Effector memory CD8-positive, alpha-beta T cell (primary cell): ENCODE data around the gene NAA20.
A peak's percentile ranks its signal among the peaks of the same experiment; 100 is the strongest.

ENCODE experiments used
- ATAC-seq: fragments of 150-1000 bp; cut with Tn5 transposase; replicated peaks from 2 replicates; pipeline ENCODE4 v1.10.0; 2021; ENCODE audit warnings: mild to moderate bottlenecking, moderate library complexity
- DNase-seq, 3 experiments: peaks; one replicate each; pipeline ENCODE4 v3.0.0; 2021
- H3K27ac Mint-ChIP-seq, 2 donors: one replicate each; pipeline ENCODE4 v1.8.0; 2022; ENCODE audit warnings: mild to moderate bottlenecking in 2 of 2, mixed read lengths in 2 of 2, moderate library complexity in 2 of 2
- H3K27me3 Mint-ChIP-seq, 2 donors: one replicate each; pipeline ENCODE4 v1.8.0; 2022; ENCODE audit warnings: mixed read lengths in 2 of 2
- H3K36me3 Mint-ChIP-seq: one replicate; pipeline ENCODE4 v1.8.0; 2022; ENCODE audit warnings: mild to moderate bottlenecking, moderate library complexity, mixed read lengths; ENCODE audit not compliant: insufficient read depth
- H3K4me1 Mint-ChIP-seq, 2 donors: one replicate each; pipeline ENCODE4 v1.8.0; 2022; ENCODE audit warnings: low read depth in 2 of 2, mixed read lengths in 2 of 2
- H3K4me3 Mint-ChIP-seq, 2 donors: one replicate each; pipeline ENCODE4 v1.8.0; 2022; ENCODE audit warnings: mild to moderate bottlenecking in 2 of 2, mixed read lengths in 2 of 2, moderate library complexity in 2 of 2
- H3K9me3 Mint-ChIP-seq, 2 donors: one replicate each; pipeline ENCODE4 v1.8.0; 2022; ENCODE audit warnings: mixed read lengths in 2 of 2

NAA20 gene

GRCh38 chr20:20017844-20018185 is 653 bp downstream of the NAA20 start:
- peak overlapping the region; percentile 96 for H3K27ac Mint-ChIP-seq
- H3K4me3 Mint-ChIP-seq: peak overlapping the region; percentile 92 to 93
- H3K36me3 Mint-ChIP-seq: peaks cover 15% of the 10 kb centered on the region
- DNase-seq (no peak), ATAC-seq (peak; percentile 17)
- H3K9me3 Mint-ChIP-seq: no peaks in the 10 kb centered on the region
- H3K4me1 Mint-ChIP-seq: peaks cover 36 to 44% of the 10 kb centered on the region in 2 donors
- H3K27me3 Mint-ChIP-seq: no peaks in the 10 kb centered on the region

- H3K4me1 Mint-ChIP-seq: peaks cover 36 to 44% of the 10 kb centered on the region in 2 donors
- H3K27ac Mint-ChIP-seq: peak overlapping the region; percentile 96
- peak overlapping the region; percentile 92 to 93 for H3K4me3 Mint-ChIP-seq
- ATAC-seq (no peak), DNase-seq (no peak)
- peaks cover 15% of the 10 kb centered on the region for H3K36me3 Mint-ChIP-seq
- H3K9me3 Mint-ChIP-seq: no peaks in the 10 kb centered on the region
- H3K27me3 Mint-ChIP-seq: no peaks in the 10 kb centered on the region
These were observed 1.2 kb downstream of the NAA20 start for GRCh38 chr20:20018366-20018765.

GRCh38 chr20:20019123-20019522 is 2.0 kb downstream of the NAA20 start:
- H3K36me3 Mint-ChIP-seq: peaks cover 21% of the 10 kb centered on the region
- ATAC-seq (no peak), DNase-seq (no peak)
- H3K4me1 Mint-ChIP-seq: peaks cover 36 to 44% of the 10 kb centered on the region in 2 donors
- no peaks in the 10 kb centered on the region for H3K27me3 Mint-ChIP-seq
- H3K4me3 Mint-ChIP-seq: peak overlapping the region; percentile 41 to 93
- H3K27ac Mint-ChIP-seq: peak overlapping the region; percentile 69 to 96
- H3K9me3 Mint-ChIP-seq: no peaks in the 10 kb centered on the region

- Mint-ChIP-seq H3K27me3 (no peaks in the 10 kb centered on the region), H3K4me3 (no peak overlapping the region), H3K9me3 (no peaks in the 10 kb centered on the region), H3K4me1 (peaks cover 41 to 49% of the 10 kb centered on the region in 2 donors), H3K27ac (peak overlapping the region; percentile 69 to 88), H3K36me3 (peaks cover 25% of the 10 kb centered on the region)
- ATAC-seq (no peak), DNase-seq (no peak)
These were observed 3.7 kb downstream of the NAA20 start for GRCh38 chr20:20020908-20021307.

GRCh38 chr20:20021835-20022234 is 4.7 kb downstream of the NAA20 start:
- Mint-ChIP-seq H3K27ac (peak overlapping the region; percentile 29 to 69), H3K4me1 (peaks cover 39 to 47% of the 10 kb centered on the region in 2 donors), H3K27me3 (no peaks in the 10 kb centered on the region), H3K4me3 (no peak overlapping the region), H3K36me3 (peaks cover 24% of the 10 kb centered on the region), H3K9me3 (no peaks in the 10 kb centered on the region)
- DNase-seq (no peak), ATAC-seq (no peak)

- no peak for DNase-seq
- Mint-ChIP-seq H3K27me3 (no peaks in the 10 kb centered on the region), H3K9me3 (no peaks in the 10 kb centered on the region), H3K4me3 (no peak overlapping the region), H3K27ac (peak overlapping the region in 1 of 2 donors; percentile 29), H3K36me3 (peaks cover 26% of the 10 kb centered on the region), H3K4me1 (peaks cover 35 to 44% of the 10 kb centered on the region in 2 donors)
- no peak for ATAC-seq
These were observed 5.3 kb downstream of the NAA20 start for GRCh38 chr20:20022498-20022897.

GRCh38 chr20:20023395-20023794 is 6.2 kb downstream of the NAA20 start:
- Mint-ChIP-seq H3K4me1 (peaks cover 26 to 36% of the 10 kb centered on the region in 2 donors), H3K36me3 (peaks cover 27% of the 10 kb centered on the region), H3K4me3 (no peak overlapping the region), H3K9me3 (no peaks in the 10 kb centered on the region), H3K27me3 (no peaks in the 10 kb centered on the region), H3K27ac (peak overlapping the region in 1 of 2 donors; percentile 38)
- ATAC-seq (no peak), DNase-seq (no peak)

- Mint-ChIP-seq H3K36me3 (peaks cover 29% of the 10 kb centered on the region), H3K4me1 (peaks cover 18 to 23% of the 10 kb centered on the region in 2 donors), H3K4me3 (no peak overlapping the region), H3K9me3 (no peaks in the 10 kb centered on the region), H3K27ac (peak overlapping the region; percentile 27 to 59), H3K27me3 (no peaks in the 10 kb centered on the region)
- ATAC-seq (no peak), DNase-seq (no peak)
These were observed 7.8 kb downstream of the NAA20 start for GRCh38 chr20:20024942-20025341.

- Mint-ChIP-seq H3K4me3 (no peak overlapping the region), H3K27me3 (no peaks in the 10 kb centered on the region), H3K9me3 (no peaks in the 10 kb centered on the region), H3K36me3 (peaks cover 30% of the 10 kb centered on the region), H3K27ac (peak overlapping the region in 1 of 2 donors; percentile 19), H3K4me1 (peaks cover 5 to 7% of the 10 kb centered on the region in 2 donors)
- ATAC-seq: no peak
- DNase-seq: no peak
These were observed 10.1 kb downstream of the NAA20 start for GRCh38 chr20:20027284-20027683.

GRCh38 chr20:20031790-20032189 is 14.6 kb downstream of the NAA20 start:
- H3K9me3 Mint-ChIP-seq: no peaks in the 10 kb centered on the region
- H3K4me3 Mint-ChIP-seq: no peak overlapping the region
- no peaks in the 10 kb centered on the region for H3K27me3 Mint-ChIP-seq
- ATAC-seq: no peak
- H3K27ac Mint-ChIP-seq: no peak overlapping the region
- no peak for DNase-seq
- H3K36me3 Mint-ChIP-seq: peaks cover 57% of the 10 kb centered on the region
- H3K4me1 Mint-ChIP-seq: peaks cover 2 to 3% of the 10 kb centered on the region in 2 donors

GRCh38 chr20:20034486-20034885 is 17.3 kb downstream of the NAA20 start:
- Mint-ChIP-seq H3K36me3 (peaks cover 72% of the 10 kb centered on the region), H3K27me3 (no peaks in the 10 kb centered on the region), H3K27ac (no peak overlapping the region), H3K4me3 (no peak overlapping the region), H3K4me1 (peaks cover 4 to 5% of the 10 kb centered on the region in 2 donors), H3K9me3 (no peaks in the 10 kb centered on the region)
- no peak for DNase-seq
- ATAC-seq: no peak

- ATAC-seq: no peak
- Mint-ChIP-seq H3K36me3 (peaks cover 90% of the 10 kb centered on the region), H3K4me1 (peaks cover 5% of the 10 kb centered on the region in 2 donors), H3K4me3 (no peak overlapping the region), H3K27me3 (no peaks in the 10 kb centered on the region), H3K27ac (no peak overlapping the region), H3K9me3 (no peaks in the 10 kb centered on the region)
- no peak for DNase-seq
These were observed 19.6 kb downstream of the NAA20 start for GRCh38 chr20:20036756-20037155.

- ATAC-seq (no peak), DNase-seq (no peak)
- H3K4me3 Mint-ChIP-seq: no peak overlapping the region
- no peaks in the 10 kb centered on the region for H3K27me3 Mint-ChIP-seq
- no peaks in the 10 kb centered on the region for H3K9me3 Mint-ChIP-seq
- peaks cover 5% of the 10 kb centered on the region in 2 donors for H3K4me1 Mint-ChIP-seq
- peaks cover 92% of the 10 kb centered on the region for H3K36me3 Mint-ChIP-seq
- peak overlapping the region in 1 of 2 donors; percentile 15 for H3K27ac Mint-ChIP-seq
These were observed 20.8 kb downstream of the NAA20 start for GRCh38 chr20:20037960-20038359.

- Mint-ChIP-seq H3K9me3 (no peaks in the 10 kb centered on the region), H3K27me3 (no peaks in the 10 kb centered on the region), H3K36me3 (peaks cover 95% of the 10 kb centered on the region)
These were observed 21.4 kb downstream of the NAA20 start for GRCh38 chr20:20038586-20038985.

More at GRCh38 chr20:20038586-20038985, 21.4 kb downstream of the NAA20 start:
- H3K27ac Mint-ChIP-seq: peak overlapping the region in 1 of 2 donors; percentile 15
- DNase-seq (no peak), ATAC-seq (no peak)
- peaks cover 5% of the 10 kb centered on the region in 2 donors for H3K4me1 Mint-ChIP-seq
- H3K4me3 Mint-ChIP-seq: no peak overlapping the region
